AG04450 (cell line): Measurements from ENCODE around the gene N4BP3. TPM values are rescaled to one million over a fixed set of nuclear protein-coding genes. Genes with fewer than 3 reads are reported as not detected.

Experiments used
- CTCF ChIA-PET: fragments of 300-600, 350-600 bp; formaldehyde crosslinking; extraction: SDS; loops from one replicate; lab custom pipeline; 2022; ENCODE audit warnings: antibody characterized with exemption, inconsistent platforms; lab: Charles Lee
- POLR2A ChIA-PET: fragments of 350-600 bp; formaldehyde crosslinking; extraction: SDS; loops from one replicate; lab custom pipeline; 2021; ENCODE audit warnings: antibody characterized with exemption, inconsistent platforms; lab: Yijun Ruan, JAX
- DNase-seq: peaks from one replicate; pipeline ENCODE4 v3.0.0-alpha.2; 2011; ENCODE audit warnings: low read depth, low spot score
- H3K27ac ChIP-seq: one replicate; pipeline ENCODE4 v1.5.1; 2012; ENCODE audit warnings: low read depth, low read length, control low read depth
- H3K27me3 ChIP-seq: one replicate; pipeline ENCODE4 v1.6.0; 2012; ENCODE audit warnings: low read length; ENCODE audit not compliant: control insufficient read depth, insufficient read depth
- H3K4me3 ChIP-seq: 2 replicates; pipeline ENCODE4 v1.5.1; 2011; ENCODE audit warnings: mild to moderate bottlenecking, low read depth, low read length, control low read depth
- H3K9me3 ChIP-seq: 2 replicates; pipeline ENCODE4 v1.5.1; 2012; ENCODE audit warnings: low read length; ENCODE audit not compliant: control insufficient read depth, insufficient read depth
- polyA plus RNA-seq: library from polyadenylated mRNA; depleted of rRNA; stranded (reverse); fragments of >200 nt; gene quantifications from 2 replicates; pipeline ENCODE4 v1.2.3, GENCODE V29; 2011
- TF ChIP-seq, protein P1 (sequence below): IDR thresholded peaks from 2 replicates; pipeline ENCODE4 v1.5.1; 2011; ENCODE audit warnings: low read depth, low read length, control low read depth, inconsistent platforms

The N4BP3 gene
- polyA plus RNA-seq, 1 experiment: 0.29 TPM

GRCh38 chr5:178098685-178099084 is 14.6 kb upstream of the N4BP3 start:
- Histone ChIP-seq H3K27ac (no peak overlapping the region), H3K27me3 (no peaks in the 10 kb centered on the region), H3K9me3 (peaks cover 13% of the 10 kb centered on the region), H3K4me3 (no peak overlapping the region)
- DNase-seq: no peak
- ChIA-PET CTCF (interaction anchor here (1.5 kb wide), 1 partner anchor 22 kb away, joined by 7 read pairs; no protein-coding TSS in a partner anchor), POLR2A (interaction anchor here (0.6 kb wide), 1 partner anchor 30 kb away, joined by 8 read pairs; no protein-coding TSS in a partner anchor)
- TF ChIP-seq, protein P1, sequence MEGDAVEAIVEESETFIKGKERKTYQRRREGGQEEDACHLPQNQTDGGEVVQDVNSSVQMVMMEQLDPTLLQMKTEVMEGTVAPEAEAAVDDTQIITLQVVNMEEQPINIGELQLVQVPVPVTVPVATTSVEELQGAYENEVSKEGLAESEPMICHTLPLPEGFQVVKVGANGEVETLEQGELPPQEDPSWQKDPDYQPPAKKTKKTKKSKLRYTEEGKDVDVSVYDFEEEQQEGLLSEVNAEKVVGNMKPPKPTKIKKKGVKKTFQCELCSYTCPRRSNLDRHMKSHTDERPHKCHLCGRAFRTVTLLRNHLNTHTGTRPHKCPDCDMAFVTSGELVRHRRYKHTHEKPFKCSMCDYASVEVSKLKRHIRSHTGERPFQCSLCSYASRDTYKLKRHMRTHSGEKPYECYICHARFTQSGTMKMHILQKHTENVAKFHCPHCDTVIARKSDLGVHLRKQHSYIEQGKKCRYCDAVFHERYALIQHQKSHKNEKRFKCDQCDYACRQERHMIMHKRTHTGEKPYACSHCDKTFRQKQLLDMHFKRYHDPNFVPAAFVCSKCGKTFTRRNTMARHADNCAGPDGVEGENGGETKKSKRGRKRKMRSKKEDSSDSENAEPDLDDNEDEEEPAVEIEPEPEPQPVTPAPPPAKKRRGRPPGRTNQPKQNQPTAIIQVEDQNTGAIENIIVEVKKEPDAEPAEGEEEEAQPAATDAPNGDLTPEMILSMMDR: no peak

- no peak overlapping the region for H3K27ac ChIP-seq
- peaks cover 12% of the 10 kb centered on the region for H3K27me3 ChIP-seq
- H3K9me3 ChIP-seq: no peaks in the 10 kb centered on the region; the same call in 1 of the 2 replicates
- no peak overlapping the region for H3K4me3 ChIP-seq
- TF ChIP-seq, protein P1: no peak
- ChIA-PET POLR2A (interaction anchor here (0.6 kb wide), 1 partner anchor 167 kb away, joined by 13 read pairs; no protein-coding TSS in a partner anchor), CTCF (no interaction called here)
- no peak for DNase-seq
Measured at GRCh38 chr5:178103612-178104011, 9.7 kb upstream of the N4BP3 start.

DNA sequence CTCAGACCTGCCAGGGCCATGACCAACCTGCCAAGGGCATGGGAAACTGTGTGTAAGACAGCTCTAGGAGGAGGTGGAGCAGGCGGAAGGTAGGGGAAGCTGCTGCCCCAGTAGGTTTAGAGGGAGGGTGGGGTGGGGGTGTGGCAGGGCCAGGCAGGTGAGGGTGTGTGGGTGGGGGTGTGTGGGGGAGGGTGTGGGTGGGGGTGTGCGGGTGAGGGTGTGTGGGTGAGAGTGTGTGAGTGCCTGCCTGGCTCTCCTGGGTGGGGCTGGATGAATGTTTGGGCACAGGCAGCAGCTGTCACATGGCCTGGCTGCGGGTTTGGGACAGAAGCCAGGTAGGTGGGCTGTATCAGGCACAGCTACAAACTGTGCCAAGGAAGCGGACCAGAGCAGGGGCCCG is 8.8 kb upstream of the N4BP3 start:
- DNase-seq: no peak
- no peak overlapping the region for H3K27ac ChIP-seq
- ChIA-PET CTCF (no interaction called here), POLR2A (no interaction called here)
- H3K9me3 ChIP-seq: no peaks in the 10 kb centered on the region; the same call in 1 of the 2 replicates
- TF ChIP-seq, protein P1: no peak
- no peak overlapping the region for H3K4me3 ChIP-seq
- H3K27me3 ChIP-seq: peaks cover 12% of the 10 kb centered on the region

GRCh38 chr5:178106086-178106485 is 7.2 kb upstream of the N4BP3 start:
- peaks cover 14% of the 10 kb centered on the region for H3K27me3 ChIP-seq
- H3K27ac ChIP-seq: no peak overlapping the region
- TF ChIP-seq, protein P1: no peak
- POLR2A ChIA-PET: no interaction called here
- CTCF ChIA-PET: interaction anchor here (0.7 to 0.9 kb wide), 2 partner anchors 30 to 1744 kb away, joined by 3 to 4 read pairs; no protein-coding TSS in a partner anchor
- no peak overlapping the region for H3K4me3 ChIP-seq
- DNase-seq: no peak
- no peaks in the 10 kb centered on the region; the same call in 1 of the 2 replicates for H3K9me3 ChIP-seq

- Histone ChIP-seq H3K9me3 (no peaks in the 10 kb centered on the region; the same call in 1 of the 2 replicates), H3K27me3 (peaks cover 14% of the 10 kb centered on the region), H3K27ac (no peak overlapping the region), H3K4me3 (no peak overlapping the region)
- no peak for DNase-seq
- CTCF ChIA-PET: interaction anchor here (0.9 kb wide), 1 partner anchor 31 kb away, joined by 3 read pairs; no protein-coding TSS in a partner anchor
- POLR2A ChIA-PET: interaction anchor here (1.6 kb wide), 1 partner anchor 28 kb away, joined by 8 read pairs; no protein-coding TSS in a partner anchor
- TF ChIP-seq, protein P1: no peak
Measured at GRCh38 chr5:178106556-178107239, 6.6 kb upstream of the N4BP3 start.
